Measurements from ENCODE around the gene MAEA.

DNA sequence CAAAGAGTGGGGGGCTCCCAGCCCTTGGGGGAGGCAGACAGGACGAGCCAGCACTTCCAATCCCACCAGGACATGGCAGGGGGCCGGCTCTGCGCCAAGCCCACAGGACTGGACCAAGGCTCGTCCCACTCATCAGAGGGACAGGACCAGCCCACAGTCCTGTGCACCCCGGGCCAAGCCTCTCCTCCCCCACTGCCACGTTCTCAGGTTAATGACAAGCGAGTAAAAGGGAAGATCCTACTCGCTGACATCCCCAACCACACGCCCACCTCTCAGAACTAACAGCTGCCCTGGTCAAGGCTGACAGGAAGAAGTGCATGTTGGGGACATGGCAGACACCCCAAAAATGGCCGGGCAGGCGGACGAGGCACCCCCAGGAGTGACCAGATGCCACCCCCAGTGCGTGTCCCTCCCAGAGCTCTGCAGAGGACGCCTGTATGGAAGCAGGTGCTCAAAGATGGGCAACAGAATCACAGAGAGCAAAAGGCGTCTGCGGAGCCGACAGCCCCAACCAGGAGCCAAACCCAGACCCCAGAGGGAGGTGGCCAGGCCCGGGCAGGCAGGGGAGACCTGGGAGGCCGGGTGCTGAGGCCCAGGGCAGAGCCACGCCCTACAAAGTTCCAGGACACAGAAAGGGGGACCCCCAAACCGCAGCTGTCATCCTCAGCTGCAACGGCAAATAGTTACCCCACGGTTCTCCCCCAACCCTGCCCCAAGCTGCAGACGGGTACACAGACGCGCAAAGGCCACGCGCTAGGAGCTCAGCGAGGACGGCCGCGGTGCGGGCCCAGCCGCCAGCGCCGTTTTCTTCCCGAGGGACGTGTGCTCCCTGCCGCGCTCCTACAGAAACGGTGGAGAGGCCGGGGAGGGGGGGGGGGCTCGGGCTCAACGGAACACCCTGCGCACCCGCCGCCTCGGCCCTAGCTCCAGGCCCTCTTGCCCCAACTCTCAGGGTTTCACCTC, 42.5 kb upstream of the MAEA start:
- TF ChIP-seq TP53 (CRISPR knock-in tag; IDR thresholded peaks at IDR 0.05) (no peak), MYC (IDR thresholded peaks at IDR 0.05; ENCODE audit: borderline replicate concordance, low read length) (no peak), ZNF302 (CRISPR knock-in tag; IDR thresholded peaks at IDR 0.05) (no peak), CBX2 (IDR thresholded peaks at IDR 0.05; ENCODE audit: borderline replicate concordance, low read depth) (no peak), MAZ (IDR thresholded peaks at IDR 0.05; ENCODE audit: borderline replicate concordance, low read depth, low read length) (no peak), EP300 (IDR thresholded peaks at IDR 0.05) (no peak)
- TF ChIP-seq, protein P1, sequence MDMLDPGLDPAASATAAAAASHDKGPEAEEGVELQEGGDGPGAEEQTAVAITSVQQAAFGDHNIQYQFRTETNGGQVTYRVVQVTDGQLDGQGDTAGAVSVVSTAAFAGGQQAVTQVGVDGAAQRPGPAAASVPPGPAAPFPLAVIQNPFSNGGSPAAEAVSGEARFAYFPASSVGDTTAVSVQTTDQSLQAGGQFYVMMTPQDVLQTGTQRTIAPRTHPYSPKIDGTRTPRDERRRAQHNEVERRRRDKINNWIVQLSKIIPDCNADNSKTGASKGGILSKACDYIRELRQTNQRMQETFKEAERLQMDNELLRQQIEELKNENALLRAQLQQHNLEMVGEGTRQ (IDR thresholded peaks at IDR 0.05) = no peak

Measured in A549 (cell line).